Measurements from ENCODE around the gene GALNT15.

The GALNT15 gene

DNA sequence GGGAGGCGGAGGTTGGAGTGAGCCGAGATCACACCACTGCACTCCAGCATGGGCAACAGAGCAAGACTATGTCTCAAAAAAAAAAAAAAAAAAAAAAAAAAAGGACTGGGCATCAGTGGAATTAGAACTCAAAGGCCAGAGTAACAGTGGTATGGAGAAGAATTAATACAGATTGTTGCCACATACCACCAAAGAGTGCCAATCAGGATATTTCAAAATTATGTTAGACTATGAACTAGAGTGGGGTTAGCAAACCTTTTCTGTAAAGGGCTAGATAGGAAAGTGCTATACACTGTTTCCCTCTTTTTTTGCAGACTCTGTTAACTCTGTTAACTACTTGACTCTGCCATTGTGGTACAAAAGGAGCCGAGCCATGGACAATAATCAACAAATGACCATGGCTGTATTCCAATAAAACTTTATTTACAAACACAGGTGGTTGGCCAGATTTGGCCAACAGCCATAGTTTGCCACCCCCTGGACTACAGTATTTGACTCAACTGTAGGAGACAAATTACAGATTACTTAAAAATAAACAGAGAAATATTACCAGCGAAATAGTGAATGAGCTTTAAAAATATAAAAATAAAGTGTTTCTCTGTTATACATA is 61.7 kb downstream of the GALNT15 start:
- DNase-seq (ENCODE audit: insufficient read length, low spot score) (no peak), FAIRE-seq (no peak)
- no peak for TF ChIP-seq POLR2A (IDR thresholded peaks at IDR 0.05; ENCODE audit: low read depth, low read length)

GRCh38 chr3:16236856-16237393 is 62.4 kb downstream of the GALNT15 start:
- TF ChIP-seq POLR2A (IDR thresholded peaks at IDR 0.05; ENCODE audit: low read depth, low read length), result no peak
- FAIRE-seq (no peak), DNase-seq (ENCODE audit: insufficient read length, low spot score) (no peak)

- no peak for TF ChIP-seq POLR2A (IDR thresholded peaks at IDR 0.05; ENCODE audit: low read depth, low read length)
- DNase-seq (ENCODE audit: insufficient read length, low spot score) (no peak), FAIRE-seq (no peak)
These were observed 64.7 kb downstream of the GALNT15 start for GRCh38 chr3:16239086-16239770.

- DNase-seq (ENCODE audit: insufficient read length, low spot score) (no peak), FAIRE-seq (no peak)
- TF ChIP-seq POLR2A (IDR thresholded peaks at IDR 0.05; ENCODE audit: low read depth, low read length), result no peak
These were observed 65.3 kb downstream of the GALNT15 start for GRCh38 chr3:16239780-16240179.

GRCh38 chr3:16240229-16241023 is 65.9 kb downstream of the GALNT15 start:
- TF ChIP-seq POLR2A (IDR thresholded peaks at IDR 0.05; ENCODE audit: low read depth, low read length), result no peak
- FAIRE-seq (no peak), DNase-seq (ENCODE audit: insufficient read length, low spot score) (peak; percentile 46)

- no peak for TF ChIP-seq POLR2A (IDR thresholded peaks at IDR 0.05; ENCODE audit: low read depth, low read length)
- DNase-seq (ENCODE audit: insufficient read length, low spot score) (no peak), FAIRE-seq (no peak)
These were observed 66.7 kb downstream of the GALNT15 start for GRCh38 chr3:16241225-16241624.

GRCh38 chr3:16242177-16242576 is 67.7 kb downstream of the GALNT15 start:
- no peak for TF ChIP-seq POLR2A (IDR thresholded peaks at IDR 0.05; ENCODE audit: low read depth, low read length)
- DNase-seq (ENCODE audit: insufficient read length, low spot score) (no peak), FAIRE-seq (no peak)

- DNase-seq (ENCODE audit: insufficient read length, low spot score) (no peak), FAIRE-seq (no peak)
- TF ChIP-seq POLR2A (IDR thresholded peaks at IDR 0.05; ENCODE audit: low read depth, low read length), result no peak
These were observed 69.4 kb downstream of the GALNT15 start for GRCh38 chr3:16243706-16244490.

- TF ChIP-seq POLR2A (IDR thresholded peaks at IDR 0.05; ENCODE audit: low read depth, low read length), result no peak
- FAIRE-seq, result no peak
These were observed 71.1 kb downstream of the GALNT15 start for GRCh38 chr3:16245609-16246008.

GRCh38 chr3:16247282-16248061 is 73.0 kb downstream of the GALNT15 start:
- DNase-seq (ENCODE audit: insufficient read length, low spot score), result peak; percentile 47
- peak; percentile 93 for FAIRE-seq
- no peak for TF ChIP-seq POLR2A (IDR thresholded peaks at IDR 0.05; ENCODE audit: low read depth, low read length)

More at GRCh38 chr3:16245609-16246008, 71.1 kb downstream of the GALNT15 start:
- no peak for DNase-seq (ENCODE audit: insufficient read length, low spot score)

GRCh38 chr3:16248556-16248955 is 74.1 kb downstream of the GALNT15 start:
- DNase-seq (ENCODE audit: insufficient read length, low spot score) (no peak), FAIRE-seq (no peak)

GRCh38 chr3:16249336-16249735 is 74.9 kb downstream of the GALNT15 start:
- FAIRE-seq (no peak), DNase-seq (ENCODE audit: insufficient read length, low spot score) (peak; percentile 38)
- no peak for TF ChIP-seq POLR2A (IDR thresholded peaks at IDR 0.05; ENCODE audit: low read depth, low read length)

More at GRCh38 chr3:16248556-16248955, 74.1 kb downstream of the GALNT15 start:
- no peak for TF ChIP-seq POLR2A (IDR thresholded peaks at IDR 0.05; ENCODE audit: low read depth, low read length)

DNA sequence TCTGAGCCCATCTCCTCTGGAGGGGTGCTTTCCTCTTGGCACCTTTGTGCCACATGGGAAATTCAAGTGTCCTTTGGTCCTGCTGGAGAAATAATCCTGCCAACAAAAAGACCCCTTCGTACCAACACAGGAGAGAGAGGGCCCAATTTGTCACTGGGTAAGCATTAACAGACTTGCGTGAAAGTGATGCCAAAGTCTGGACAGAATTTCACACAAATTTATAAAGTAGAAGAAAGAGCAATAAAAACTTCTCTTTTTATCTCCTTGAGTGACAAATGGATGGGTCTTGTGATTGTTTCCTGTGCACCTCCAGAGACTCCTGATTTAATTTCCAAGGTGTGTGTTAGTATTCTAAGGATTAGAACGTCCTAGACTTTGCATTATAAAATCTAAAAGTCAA is 75.4 kb downstream of the GALNT15 start:
- FAIRE-seq, result no peak
- no peak for DNase-seq (ENCODE audit: insufficient read length, low spot score)
- TF ChIP-seq POLR2A (IDR thresholded peaks at IDR 0.05; ENCODE audit: low read depth, low read length), result no peak

All from H54 (cell line).